Posterior cingulate gyrus (tissue), 11 donors: ENCODE data around the gene PTPRN2.
A peak's percentile ranks its signal among the peaks of the same experiment; 100 is the strongest.

Experiments used
- DNase-seq, 10 donors: peaks; one replicate each; pipeline versions ENCODE4 v3.0.0 to v3.0.0-alpha.2; 2020 to 2021; ENCODE audit warnings: mixed read lengths in 3 of 10
- intact Hi-C: fragments of 100-400 bp; cut with DNase I; formaldehyde crosslinking; loops from one replicate; pipeline ENCODE4 v1.15.1; 2023

PTPRN2 gene

DNA sequence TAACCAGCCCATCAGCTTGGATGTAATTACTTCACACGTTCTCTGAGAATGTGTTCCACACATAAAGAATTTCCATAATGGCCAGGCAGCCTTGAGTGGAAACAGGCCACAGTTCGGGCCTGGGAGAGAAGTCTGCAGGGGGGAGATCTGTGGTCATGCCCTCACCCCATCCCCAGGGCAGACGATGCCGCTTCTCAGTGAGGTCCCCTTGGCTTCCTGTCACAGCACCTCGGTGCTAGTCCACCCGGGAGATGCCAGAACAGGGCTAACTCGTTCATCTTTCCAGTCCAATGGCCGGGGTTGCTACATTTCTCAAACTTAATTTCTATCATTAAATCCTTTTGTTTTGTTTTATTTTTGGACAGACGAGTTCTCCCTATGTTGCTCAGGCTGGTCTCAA, 624.1 kb downstream of the PTPRN2 start:
- intact Hi-C loops = no loop called here
- peak in 1 of 10 donors; percentile 2 for DNase-seq

DNA sequence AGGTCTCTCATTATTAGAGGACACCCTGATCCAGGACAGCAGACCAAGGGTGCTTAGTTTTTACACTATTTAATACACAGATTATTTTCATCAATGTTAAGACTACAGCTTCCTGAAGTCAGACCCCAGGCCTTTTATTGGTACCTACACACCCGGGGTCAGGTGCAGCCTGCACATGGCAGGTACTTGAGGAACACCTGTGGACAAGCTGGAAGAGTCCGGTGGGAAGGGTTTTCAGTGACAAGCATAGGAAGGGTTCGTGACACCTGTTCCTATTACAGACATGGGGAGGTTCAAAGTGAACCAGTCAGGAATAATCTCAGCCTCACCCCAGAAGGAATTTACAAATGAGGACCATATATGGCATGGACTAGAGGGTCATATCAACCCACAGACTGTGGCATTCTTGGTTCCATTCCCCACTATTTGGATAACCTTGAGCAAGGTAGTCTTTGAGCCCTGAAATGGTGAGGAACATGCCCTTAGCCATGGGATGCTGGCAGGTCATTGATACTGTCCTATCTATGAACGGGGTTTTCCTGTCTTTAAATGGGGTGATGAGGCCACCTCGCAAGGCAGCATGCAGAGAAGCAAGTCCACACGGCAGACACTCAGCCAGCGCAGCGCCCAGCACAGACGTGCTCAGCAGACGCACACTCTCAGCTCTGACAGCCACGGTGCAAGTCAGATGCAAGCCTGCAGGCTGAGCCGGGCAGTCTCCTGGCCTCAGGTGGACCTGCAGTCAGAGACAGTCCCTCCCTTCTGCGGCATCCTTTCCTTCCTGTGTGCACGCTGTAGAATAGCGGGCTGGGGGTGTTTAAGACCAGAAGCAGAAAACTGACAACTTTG, 624.9 kb downstream of the PTPRN2 start:
- DNase-seq = peak in 1 of 10 donors; percentile 11
- intact Hi-C loops = no loop called here

DNA sequence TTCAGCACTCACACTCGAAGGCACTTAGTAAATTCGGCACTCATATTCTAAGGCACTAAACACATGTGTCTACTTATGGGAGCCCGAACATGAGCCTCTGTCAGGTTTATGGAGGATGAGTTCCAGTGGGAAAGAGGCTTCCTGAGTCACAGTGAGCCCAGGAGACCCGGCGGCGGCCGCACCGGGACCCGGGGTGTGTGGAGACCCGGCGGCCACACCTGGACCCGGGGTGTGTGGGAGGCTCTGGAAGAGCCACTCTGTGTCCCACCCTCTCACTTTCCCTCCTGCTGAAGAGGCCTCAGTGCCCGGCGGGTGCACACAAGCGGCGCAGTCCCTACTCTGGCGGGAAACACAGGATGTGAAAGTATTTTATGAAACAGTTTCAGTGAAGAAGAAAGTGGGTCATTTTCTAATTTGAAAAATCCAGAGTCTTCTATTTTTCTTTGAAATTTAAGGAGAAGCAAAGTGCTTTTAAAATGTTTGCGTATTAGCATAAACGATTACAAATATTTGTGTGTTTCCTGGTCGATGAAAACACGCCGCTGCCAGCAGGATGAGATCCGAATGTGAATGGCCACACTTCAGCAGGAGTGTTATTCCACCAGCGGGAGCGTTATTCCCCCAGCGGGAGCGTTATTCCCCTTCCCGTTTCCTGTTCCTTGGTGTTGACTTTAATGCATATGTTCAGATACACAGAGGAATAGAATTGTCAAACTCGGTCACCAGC, 625.7 kb downstream of the PTPRN2 start:
- no peak for DNase-seq

DNA sequence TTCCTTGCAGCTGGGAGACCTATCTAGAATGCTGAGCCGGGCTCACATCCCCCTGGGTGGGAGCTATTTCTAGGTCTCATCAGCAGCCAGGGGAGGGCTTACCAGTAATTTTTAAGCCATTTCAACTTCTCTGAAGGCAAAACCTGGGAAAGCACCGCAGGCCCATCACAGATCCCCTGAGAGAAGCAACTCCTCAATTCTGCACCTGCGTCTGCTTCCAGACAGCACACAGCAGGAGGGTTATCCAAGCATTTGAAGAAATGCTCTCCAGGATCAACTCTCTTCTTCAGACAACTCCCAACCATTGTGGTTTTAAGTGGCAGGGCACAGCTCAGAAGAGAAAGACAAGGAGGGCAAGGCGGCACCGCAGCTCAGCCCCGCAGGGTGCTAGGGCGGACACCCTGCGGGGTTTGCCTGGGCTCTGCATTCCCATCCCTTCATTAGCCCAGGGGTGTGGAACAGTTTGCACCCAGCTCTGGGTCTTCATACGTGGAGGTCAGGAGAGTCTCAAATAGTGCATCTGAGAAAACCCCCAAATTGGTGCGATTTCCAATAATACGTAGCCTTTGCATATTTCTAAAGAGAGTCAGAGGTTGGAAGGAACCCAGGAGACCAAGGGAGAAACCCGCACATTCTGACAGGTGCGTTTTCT, 632.1 kb downstream of the PTPRN2 start:
- peak in 1 of 10 donors; percentile 3 for DNase-seq

More for the DNA sequence above, 625.7 kb downstream of the PTPRN2 start:
- intact Hi-C loops = no loop called here

DNA sequence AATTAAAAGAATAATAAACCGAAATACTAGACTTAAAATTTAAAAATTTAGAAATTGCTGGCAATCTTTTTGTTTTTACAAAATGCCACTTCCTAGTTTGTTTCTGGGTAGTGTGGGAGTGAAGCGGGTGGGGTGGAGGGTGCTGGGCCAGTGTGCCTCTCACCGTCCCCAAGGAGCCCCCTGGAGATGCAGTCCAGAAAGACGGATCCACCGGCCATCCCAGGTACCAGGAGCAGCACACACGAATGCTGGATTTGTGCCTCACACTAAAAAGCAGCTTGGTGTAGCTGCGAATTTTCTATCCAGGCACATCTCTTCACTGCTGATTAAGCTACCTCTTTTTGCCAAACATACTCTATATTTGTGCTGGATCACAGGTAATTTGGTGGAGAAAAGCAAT, 632.7 kb downstream of the PTPRN2 start:
- peak in 2 of 10 donors; percentile 11 to 55 for DNase-seq
- intact Hi-C loops = no loop called here

More for the DNA sequence above, 632.1 kb downstream of the PTPRN2 start:
- intact Hi-C loops = no loop called here

DNA sequence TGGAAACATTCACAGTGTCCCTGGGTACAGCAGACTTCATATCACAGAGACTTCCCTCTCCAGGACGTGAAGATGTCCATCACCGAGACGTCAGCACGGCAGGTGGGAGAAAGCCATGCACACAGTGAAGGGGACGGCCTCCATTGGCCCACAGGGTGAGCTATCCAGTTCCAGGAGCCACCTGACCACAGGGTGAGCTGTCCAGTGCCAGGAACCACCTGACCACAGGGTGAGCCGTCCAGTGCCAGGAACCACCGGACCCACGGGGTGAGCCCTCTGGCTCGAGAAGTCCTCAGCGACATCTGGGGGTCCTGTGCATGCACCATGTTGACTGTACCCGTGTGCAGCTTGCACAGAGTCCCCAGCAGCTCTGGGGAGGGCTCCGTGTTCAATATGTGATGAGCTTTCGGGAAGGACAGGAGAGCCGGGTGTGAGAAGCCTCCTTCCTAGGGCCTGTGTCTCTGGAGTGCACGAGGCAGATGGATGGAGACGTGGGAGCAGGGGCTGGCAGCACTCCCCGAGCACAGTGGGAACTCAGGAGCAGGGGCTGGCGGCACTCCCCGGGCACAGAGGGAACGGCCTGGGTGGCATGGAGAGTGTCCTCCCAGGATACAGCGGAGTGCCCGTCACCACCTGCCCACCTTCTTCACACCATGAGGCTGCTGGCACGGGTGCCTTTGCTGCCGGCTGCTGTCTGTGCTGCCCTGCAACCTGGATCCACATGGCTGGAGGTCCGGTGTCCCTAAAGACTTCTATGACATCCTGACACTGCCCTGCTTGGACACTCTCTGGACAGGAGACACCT, 634.6 kb downstream of the PTPRN2 start:
- intact Hi-C loops = no loop called here
- peak in 5 of 10 donors; percentile 9 to 91 (median 36) for DNase-seq

DNA sequence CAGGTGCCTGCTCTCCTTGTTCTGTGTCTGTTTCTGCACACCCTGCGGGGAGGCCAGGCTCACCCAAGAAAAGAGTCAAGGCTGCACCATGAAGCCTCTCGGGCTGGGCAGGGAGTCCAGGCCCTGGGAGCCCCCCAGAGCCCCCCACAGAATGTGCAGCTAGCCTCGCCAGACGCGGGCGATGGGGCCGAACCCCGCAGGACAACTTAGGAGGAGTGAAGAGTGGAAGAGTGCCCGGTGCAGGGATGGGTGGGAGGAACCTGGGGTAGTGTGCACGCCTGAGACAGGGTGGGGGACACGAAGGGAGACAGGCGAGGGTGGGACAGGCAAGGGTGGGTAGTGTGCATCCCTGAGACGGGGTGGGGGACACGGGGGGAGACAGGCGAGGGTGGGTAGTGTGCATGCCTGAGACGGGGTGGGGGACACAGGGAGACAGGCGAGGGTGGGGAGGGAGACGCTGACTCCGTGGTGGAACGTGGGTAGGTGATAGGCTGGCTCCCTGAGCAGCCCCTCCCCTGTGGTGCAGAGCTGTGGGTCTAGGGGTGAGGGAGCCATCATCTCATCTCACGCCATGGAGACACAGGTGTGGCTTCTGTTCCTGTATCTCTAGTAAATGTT, 635.5 kb downstream of the PTPRN2 start:
- intact Hi-C loops = no loop called here
- peak in 1 of 10 donors; percentile 62 for DNase-seq

DNA sequence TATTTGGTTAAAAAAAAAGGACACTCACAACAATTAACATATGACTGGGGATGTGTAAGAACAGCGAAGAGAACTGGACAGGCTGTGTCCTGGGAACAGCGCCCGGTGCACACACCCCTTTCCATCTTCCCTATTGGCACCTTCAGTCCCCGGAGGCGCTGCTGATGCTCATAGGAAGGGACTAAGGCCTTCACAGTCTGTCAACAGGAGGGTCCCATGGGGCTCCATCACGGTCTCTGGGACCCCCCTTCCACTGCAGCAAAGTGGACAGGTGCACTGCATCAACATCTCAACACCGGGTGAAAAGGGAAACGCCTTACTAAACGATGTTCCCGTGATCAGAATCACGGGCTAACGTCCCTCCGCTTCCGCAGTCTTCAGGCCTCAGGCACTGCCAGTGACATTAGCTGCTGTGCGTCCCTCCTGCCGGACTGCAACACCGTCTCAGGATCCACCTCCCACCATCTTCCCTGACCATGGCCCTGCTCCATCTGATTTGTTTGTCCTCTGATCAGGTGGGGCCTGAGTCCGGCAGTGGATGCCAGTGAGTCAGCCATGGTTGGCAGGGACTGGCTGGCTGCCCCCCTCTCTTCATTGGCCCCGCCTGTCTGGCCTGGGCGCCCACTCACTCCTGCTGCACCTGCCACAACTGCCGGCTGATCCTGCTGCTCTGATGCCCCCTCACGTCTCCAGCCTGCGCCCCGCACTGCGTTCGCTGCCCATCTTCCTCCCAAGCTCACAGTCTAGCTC, 636.1 kb downstream of the PTPRN2 start:
- intact Hi-C loops = no loop called here
- peak in 1 of 10 donors; percentile 71 for DNase-seq

DNA sequence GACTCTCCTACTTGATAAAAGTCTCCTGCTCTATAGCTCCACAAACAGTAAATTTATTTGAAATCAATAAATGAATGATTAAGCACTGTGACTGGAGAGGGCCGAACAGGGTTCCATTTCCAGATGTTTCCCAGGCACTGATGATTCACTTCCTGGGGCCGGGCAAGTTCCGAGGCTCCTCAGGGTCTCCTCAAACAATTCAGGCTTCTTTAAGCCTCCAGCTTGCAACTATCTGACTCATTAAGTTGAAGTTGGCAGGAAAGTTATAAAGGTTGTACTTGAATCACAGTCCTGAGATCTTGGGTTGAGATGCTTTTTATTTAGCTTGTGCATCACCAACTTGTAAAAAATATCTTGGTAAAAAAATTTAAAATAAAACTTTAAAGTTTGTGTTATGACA, 637.9 kb downstream of the PTPRN2 start:
- no peak for DNase-seq

DNA sequence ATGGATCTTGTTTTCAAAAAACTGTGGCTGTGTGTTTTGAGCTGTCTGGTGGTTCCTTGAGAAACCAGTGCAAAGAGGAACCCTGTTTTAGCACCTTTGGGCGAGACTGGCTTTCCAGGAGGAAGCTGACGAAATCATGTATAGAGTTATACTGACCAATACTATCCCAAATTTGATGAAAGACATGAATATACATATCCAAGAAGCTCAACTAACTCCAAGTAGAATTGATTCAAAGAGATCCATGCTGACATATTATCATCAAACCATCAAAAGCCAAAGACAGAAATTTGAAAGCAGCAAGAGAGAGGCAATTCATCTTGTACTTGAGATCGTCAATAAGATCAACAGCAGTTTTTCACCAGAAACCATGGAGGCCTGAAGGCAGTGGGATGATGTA, 640.1 kb downstream of the PTPRN2 start:
- no peak for DNase-seq
- intact Hi-C loops = no loop called here

More for the DNA sequence above, 637.9 kb downstream of the PTPRN2 start:
- intact Hi-C loops = no loop called here

DNA sequence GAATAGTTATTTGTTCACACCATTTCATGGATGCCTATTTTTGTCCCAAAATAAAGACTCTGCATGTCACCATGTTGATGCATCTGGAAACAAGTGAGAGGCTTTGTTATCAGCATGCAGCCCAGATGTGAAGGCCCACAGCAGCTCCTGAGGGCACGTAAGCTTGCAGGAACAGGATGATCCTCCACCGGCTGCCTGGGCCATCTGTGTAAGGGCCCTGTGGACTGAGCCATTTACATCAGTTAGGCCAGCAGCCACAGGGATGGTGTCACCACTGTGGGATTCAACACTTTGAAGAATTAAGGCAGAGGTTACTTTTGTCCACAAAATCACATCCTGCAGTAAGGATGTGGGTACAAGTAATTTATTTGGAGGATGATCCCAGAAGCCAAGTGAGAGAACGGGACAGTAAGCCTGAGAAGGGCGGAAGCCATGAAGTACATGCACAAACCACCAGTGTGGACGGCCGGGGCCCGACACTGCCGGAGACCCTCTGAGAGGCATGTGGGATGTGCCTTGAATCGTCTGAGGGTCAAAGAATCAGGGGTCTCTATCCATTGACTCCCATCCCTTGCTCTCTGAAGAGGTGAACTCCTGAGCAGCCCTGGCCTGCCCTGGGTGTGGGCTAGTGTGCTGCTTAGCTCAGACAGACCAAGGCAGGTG, 641.1 kb downstream of the PTPRN2 start:
- intact Hi-C loops = no loop called here
- peak in 1 of 10 donors; percentile 73 for DNase-seq

DNA sequence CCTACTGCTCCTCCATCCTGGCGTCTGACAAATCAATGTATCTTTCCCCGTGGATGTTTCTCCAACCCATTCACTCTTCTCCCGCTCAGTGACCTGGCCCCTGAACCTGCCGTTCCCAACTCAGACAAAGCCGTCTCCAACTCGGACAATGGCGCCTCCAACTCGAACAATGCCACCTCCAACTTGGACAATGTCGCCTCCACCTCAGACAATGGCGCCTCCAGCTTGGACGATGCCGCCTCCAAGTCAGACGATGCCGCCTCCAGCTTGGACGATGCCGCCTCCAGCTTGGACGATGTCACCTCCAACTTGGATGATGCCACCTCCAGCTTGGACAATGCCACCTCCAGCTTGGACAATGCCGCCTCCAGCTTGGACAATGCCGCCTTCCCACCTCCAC, 642.2 kb downstream of the PTPRN2 start:
- intact Hi-C loops = no loop called here

DNA sequence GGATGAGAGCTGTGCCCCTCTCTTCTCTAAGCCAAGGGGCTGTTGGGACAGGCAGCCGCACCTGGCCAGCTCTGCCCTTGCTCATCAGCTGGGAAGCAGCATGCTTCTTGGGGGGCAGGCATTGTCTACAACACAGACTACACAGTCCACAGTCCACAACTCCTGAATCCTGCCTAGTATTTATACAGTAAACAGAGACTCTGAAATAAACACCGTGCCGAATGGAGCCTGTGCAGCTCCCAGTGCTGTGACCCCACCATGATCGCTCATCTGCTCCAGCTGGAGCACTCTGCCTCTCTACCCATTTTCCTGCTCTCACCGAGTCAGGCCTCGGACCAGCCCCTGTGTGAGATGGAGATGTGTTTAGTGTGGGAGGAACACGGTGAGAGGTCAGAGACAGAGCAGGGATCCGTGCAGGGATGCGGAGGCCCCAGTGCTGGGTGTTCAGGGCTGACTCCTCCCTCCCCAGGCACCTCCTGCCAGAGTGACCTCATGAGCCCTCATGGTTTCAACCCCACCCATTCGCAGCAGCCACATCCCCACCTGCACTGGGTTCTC, 642.8 kb downstream of the PTPRN2 start:
- DNase-seq = peak in 1 of 10 donors; percentile 22
- intact Hi-C loops = no loop called here

More for the DNA sequence above, 642.2 kb downstream of the PTPRN2 start:
- no peak for DNase-seq

DNA sequence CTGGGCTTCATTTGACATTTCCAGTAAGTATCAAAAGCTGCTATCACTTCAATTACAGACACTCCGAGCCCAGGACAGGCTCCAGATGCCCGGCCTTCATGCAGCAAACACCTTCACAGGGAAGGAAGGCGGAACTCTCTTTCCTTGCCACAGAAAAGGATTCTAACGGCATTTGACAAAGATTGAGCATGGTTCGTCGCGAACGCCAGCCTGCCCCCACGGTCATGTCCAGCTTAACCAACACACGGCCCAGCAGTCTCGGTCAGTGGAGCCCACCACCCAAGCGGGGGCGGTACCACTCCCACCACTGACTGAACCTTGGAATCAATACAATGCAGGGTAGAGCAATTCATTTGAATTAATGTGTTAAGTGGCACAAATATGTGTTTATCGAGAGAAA, 643.6 kb downstream of the PTPRN2 start:
- no peak for DNase-seq
- intact Hi-C loops = no loop called here

DNA sequence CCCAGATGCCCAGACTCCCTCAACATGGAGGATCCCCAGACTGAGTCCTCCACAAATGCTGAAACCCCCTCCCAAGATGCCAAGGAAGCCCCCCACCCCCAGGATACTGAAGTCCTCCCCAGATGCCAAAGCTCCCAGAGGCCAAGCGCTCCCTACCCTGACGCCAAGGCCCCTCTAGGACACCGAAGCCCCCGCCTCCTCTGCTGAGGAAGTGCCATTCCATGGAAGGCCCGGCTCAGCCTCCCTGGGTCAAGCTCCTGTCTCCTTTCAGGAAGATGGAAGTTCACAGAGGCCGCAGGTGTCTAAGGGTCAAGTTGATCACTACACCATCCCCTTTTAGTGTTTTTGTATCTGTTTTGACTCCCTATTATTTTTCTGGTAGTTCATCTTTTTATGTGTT, 644.1 kb downstream of the PTPRN2 start:
- intact Hi-C loops = no loop called here
- DNase-seq = no peak

DNA sequence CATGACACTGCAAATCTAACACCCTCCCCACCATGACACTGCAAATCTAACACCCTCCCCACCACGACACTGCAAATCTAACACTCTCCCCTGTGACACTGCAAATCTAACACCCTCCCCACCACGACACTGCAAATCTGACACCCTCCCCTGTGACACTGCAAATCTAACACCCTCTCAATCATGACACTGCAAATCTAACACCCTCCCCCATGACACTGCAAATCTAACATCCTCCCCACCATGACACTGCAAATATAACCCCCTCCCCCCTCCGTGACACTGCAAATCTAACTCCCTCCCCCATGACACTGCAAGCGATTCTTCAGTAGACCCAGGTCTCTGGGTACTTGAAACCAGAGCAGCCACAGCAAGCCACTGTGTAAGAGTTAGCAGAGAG, 646.4 kb downstream of the PTPRN2 start:
- DNase-seq = no peak
- intact Hi-C loops = no loop called here

DNA sequence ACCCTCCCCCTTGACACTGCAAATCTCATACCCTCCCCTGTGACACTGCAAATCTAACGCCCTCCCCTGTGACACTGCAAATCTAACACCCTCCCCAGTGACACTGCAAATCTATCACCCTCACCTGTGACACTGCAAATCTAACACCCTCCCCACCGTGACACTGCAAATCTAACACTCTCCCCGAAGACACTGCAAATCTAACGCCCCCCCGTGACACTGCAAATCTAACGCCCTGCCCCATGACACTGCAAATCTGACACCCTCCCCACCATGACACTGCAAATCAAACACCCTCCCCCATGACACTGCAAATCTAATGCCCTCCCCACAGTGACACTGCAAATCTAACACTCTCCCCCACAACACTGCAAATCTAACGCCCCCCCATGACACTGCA, 647.1 kb downstream of the PTPRN2 start:
- DNase-seq = no peak
- intact Hi-C loops = no loop called here

DNA sequence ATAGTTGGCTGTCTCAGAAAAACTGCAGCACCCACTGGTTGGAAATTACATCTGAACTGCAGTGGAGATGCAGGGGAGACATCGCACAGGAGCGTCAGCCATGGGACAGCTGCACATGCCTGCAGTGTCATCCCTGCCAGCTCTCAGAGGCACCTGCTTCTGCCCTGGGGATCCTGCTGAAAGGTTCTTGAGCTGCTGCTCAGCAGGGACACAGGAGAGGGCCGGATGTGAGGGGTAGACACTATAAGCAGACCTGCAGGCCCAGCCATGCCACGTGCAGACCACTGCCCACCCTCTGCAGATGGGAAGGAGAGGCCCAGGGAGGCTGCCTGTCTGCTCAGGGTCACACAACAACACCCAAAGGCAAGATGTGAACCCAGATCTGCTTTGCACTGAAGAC, 649.4 kb downstream of the PTPRN2 start:
- intact Hi-C loops = no loop called here
- peak in 1 of 10 donors; percentile 16 for DNase-seq
